ENCODE results near the gene ADTRP.

ADTRP gene

DNA sequence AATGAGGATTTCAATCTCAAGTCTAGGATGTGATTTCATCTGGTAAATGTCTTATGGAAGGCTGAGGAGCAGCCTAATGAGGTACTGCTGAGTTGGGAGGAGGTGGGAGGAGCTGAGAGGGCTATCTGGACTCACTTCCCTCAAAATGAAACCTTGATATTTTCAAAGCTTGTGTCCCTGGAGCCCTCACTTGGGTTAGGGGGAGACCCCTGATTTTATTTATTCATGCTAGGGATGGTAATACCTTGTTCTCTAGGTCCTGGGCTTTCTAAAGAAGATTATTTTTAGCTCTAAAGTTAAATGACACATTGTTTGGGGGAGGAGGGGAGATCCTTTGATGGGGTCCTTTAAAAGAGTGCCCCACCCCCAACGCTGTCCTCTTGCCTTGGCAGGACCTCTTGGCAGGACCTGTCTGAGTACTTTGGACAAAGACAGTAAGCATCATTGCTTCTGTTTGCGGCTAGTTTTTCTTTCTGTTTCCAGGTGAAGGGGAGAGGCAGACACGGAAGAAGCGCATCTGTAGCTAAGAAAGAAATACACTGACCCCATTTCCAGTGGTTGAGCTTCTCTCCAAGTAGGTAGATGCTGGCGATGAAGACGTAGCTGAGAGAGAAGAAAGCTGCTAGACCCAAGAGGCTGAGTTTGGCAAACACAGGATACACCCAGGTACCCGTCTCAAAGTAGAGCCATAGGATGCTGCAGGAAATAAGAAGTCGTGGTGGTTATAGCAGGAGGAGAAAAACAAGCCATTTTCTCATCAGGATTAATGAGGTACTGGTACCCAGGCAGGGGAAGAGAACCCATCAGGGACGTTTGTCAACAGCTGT is 55.6 kb downstream of the ADTRP start:
- DNase-seq, result no peak

DNA sequence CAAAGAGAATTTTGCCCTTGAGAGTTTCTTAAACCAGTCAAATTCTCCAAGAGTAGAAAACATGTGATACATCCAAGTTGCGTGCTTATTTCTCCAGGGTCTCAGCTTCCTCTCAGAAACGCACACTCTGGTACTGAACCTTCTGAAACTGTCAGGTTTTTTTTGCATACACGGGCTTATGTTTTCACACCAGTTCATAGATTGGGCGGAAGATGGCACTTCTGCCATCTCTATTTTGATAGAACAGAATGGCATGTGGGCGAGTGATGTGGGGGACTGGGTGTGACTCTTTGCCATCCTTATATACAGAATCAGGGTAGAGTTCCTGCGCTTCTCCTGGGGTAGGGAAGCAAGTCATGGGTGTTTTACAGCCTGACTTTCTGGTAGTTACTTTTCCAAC is 56.4 kb downstream of the ADTRP start:
- no peak for DNase-seq

- DNase-seq, result no peak
Observed at GRCh38 chr6:11718463-11718862, 60.1 kb downstream of the ADTRP start.

DNA sequence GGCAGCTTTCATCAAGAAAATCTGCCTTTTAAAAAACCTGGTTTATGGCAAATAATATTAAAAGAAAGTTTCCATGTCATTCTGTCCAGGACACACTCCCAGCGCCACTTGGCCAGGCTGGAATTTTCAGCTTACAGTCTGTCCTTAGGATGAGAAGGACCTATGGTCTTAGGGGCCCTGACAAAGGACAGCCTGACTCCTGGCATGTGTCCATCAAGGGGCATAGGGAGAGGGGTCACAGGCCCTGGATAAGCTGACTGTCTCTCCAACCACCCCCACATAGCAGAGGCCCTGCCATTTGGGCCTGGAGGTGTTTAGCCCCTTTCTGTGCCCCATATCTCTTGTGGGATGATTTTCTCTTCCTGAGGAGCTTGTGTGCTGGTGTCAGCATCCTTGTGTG is 60.6 kb downstream of the ADTRP start:
- DNase-seq, result no peak

- no peak for DNase-seq
Observed at GRCh38 chr6:11714798-11715285, 63.8 kb downstream of the ADTRP start.

- no peak for DNase-seq
Observed at GRCh38 chr6:11714116-11714797, 64.3 kb downstream of the ADTRP start.

DNA sequence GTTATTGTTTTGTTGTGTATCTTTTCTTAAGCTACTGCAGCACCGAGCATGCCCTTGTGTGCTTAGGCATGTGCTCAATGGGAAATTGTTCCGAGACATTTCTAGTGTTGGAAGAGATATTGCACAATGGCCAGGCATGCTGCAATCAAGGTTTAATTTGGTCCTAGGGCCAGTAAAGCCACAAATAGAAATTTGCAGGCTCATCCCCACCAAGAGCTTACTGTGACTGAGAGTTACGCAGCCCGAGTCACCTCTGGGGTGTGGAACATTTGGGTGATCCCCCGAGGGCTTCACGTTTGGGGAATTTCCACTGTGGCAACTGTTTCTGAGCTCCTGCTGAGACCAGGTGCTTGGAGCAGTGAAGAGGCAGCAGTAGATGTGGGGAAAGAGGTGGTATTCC is 65.8 kb downstream of the ADTRP start:
- DNase-seq, result no peak

DNA sequence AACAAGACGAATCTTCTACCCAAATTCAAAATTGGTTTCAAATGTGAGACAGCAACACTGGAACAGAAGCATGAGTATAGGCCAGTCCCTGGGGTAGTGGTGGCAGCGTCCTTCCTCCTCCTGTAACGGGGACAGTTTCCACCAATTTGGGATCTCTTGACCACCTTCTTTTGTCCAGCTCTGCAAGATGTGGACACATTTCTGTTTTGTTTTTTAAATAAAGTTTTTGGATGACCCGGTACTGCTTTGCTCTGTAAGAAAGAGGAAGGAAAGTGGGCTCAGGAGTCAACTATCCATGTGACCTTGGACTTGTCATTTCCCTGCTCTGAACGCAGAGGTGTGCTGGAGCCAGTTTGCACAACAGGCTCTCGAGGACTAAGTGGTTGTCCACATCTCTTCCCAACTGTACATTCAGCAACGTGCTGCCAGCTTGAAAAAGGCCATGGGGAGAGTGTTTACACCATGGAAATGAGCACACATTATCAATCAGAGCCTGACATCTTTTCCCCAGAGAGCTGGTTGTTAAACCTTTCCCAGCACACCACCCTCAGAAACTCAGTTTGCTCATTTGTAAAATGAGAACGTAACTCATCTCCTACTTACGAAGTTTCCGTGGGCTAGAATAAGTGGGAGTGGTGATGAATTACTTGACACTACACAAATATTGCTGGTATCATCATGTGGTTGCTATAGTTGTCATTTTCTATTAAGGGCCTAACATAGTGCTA is 66.5 kb downstream of the ADTRP start:
- DNase-seq, result no peak

GRCh38 chr6:11711003-11711983 is 67.3 kb downstream of the ADTRP start:
- no peak for DNase-seq

DNA sequence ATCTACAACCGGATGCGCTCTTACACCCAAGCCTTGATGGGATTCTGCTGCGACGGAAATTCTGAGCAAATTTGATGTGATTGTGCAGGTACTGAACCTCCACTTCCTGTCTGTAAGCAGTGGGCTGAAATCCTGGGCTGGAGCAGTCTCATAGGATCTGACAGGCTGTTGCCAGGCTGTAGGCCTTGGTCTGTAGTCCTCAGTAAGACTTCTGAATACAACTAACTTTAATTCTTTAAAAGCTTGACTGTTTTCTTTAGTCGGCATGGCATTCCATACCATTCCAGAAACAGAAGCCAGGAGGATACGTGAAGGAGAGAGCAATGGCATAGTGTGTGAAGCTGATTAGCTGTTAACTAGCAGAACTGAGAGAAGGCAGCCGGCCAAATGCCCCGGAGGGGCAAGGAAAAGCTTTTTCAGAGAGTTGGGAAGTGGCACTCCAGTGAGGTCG is 68.3 kb downstream of the ADTRP start:
- DNase-seq, result no peak

DNA sequence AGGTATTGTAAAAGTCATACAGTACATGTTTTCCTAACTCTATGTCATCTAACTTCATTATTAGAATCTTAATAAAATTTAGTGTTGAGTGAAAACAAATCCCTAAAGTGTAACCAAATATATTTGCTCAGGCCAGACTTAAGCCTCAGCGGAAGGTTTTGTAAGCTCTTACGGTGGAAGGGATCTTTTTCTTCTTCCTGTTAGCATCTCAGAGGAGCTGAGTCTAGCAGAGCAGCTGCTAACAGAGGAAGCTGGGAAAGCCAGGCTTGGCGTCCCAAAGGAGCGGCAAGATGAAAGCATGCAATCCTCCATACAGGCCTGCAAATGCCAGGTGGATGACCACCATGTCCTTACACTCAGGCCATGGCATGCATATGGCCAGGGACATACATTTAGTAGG is 72.4 kb downstream of the ADTRP start:
- no peak for DNase-seq

- DNase-seq, result no peak
Observed at GRCh38 chr6:11705483-11705882, 73.1 kb downstream of the ADTRP start.

DNA sequence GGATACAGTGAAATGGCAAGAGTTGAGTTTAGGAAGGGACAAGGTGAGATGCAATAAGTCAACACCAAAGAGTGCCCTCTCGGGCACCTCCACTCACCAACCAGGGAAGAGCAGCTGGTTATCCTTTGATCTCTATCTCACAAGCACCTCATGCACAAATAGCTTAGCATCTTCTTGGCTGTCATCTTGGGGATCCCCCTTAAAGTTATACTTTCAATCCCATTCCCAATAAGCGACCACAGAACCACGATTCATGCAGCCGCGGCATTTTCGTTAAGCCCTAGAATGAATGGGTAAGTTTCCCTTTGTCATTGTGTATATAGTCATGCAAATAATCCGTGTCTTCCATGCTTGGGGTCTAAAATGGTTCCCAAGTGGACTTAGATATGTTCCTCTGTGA is 73.5 kb downstream of the ADTRP start:
- DNase-seq, result no peak

GRCh38 chr6:11703725-11704124 is 74.9 kb downstream of the ADTRP start:
- no peak for DNase-seq

DNA sequence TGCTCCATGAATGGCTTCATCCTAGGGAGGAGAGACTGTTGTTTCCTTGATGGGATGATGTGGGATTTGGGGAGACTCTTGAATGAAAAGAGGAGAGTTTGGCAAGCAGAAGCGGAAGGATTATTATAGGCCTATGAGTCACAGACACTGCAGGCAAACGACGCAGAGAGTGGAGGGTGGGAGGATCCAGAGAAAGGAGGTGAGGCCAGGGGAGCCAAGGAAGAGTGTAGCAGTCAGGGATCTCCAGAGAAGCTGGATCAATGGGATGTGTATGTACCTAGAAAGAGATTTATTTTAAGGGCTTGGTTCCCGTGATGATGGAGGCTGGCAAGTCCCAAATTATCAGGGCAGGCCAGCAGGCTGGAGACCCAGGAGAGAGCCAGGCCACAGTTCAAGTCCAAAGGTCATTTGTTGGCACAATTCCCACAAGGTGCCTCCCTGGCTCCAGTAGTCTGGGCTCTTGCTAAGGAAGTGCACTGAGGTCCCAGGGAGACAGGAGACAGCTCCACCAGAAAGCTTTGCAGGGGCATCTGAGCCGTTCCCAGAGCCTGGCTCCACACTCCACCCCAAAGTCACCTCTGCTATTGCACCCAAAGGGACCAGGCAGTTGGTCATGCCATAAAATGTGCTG is 76.0 kb downstream of the ADTRP start:
- no peak for DNase-seq

DNA sequence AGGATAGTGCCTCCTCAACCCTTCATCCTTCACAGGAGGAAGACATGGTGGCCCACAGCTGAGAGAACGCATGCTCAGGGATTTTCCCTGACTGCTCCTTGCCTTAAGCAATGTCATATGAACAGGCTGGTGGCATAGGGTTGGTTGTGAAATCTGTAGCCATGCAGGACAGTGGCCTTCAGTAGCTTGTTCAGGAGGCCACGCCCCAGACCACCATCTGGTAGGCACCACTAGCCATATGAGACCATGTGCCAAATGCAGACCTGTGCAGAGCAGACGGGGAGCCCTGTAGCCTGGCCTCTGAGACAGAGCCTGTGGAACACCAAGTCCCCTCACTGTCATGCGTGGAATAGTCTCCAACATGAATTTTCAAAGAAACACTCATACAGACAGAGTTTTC is 76.5 kb downstream of the ADTRP start:
- DNase-seq, result no peak

GRCh38 chr6:11701573-11701972 is 77.0 kb downstream of the ADTRP start:
- no peak for DNase-seq

GRCh38 chr6:11700118-11700718 is 78.4 kb downstream of the ADTRP start:
- DNase-seq, result peak; percentile 13

DNA sequence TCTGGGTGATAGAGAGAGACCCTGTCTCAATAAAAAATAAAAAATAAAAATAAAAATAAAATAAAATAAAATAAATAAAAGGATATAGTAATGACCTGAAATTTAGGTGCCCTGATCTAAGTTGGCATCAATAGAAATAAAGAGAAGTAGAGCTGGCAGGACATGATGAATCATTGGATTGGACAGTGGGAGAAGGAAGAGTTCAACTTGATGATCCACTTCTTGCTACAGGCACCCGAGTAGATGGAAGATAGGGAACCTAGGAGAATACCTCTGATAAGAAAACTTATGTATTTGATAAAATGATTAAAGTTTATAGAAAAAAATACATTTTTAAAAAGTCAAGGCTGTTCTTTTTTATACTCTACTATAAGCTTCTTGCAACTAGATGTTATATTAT is 79.0 kb downstream of the ADTRP start:
- DNase-seq, result no peak

GRCh38 chr6:11692451-11693376 is 85.9 kb downstream of the ADTRP start:
- no peak for DNase-seq

Data from NCI-H1436 treated with DMSO at 0.1 percent for 48 hours (cell line).